HCT116 (cell line): Measurements from ENCODE around the gene GOLT1B.

Experiments used
- POLR2A ChIP-seq: IDR thresholded peaks from 2 replicates; pipeline ENCODE4 v1.7.0; 2011; ENCODE audit warnings: borderline replicate concordance; ENCODE audit not compliant: insufficient read depth, insufficient read length; ENCODE audit errors: extremely low read depth
- SIN3A ChIP-seq: IDR thresholded peaks from 2 replicates; pipeline ENCODE4 v1.6.1; 2012; ENCODE audit warnings: low read depth
- TF ChIP-seq, protein P1 (sequence below), 3 experiments: fragments of 200-600 bp in 1 of 3; sonication (generic) in 1 of 3; IDR thresholded peaks in 2 of 3; conservative IDR thresholded peaks in 1 of 3; 2 replicates each; pipeline ENCODE4 v1.5.1; 2012 to 2017; ENCODE audit warnings: low read depth in 2 of 3, low read length in 2 of 3, antibody characterized with exemption in 1 of 3, borderline replicate concordance in 1 of 3, control low read depth in 1 of 3, mild to moderate bottlenecking in 1 of 3, mixed read lengths in 1 of 3, mixed run types in 1 of 3, moderate library complexity in 1 of 3; ENCODE audit not compliant: insufficient read depth in 1 of 3

GRCh38 chr12:21538061-21538653 lies 36.6 kb downstream of the GOLT1B start:
- TF ChIP-seq, protein P1, sequence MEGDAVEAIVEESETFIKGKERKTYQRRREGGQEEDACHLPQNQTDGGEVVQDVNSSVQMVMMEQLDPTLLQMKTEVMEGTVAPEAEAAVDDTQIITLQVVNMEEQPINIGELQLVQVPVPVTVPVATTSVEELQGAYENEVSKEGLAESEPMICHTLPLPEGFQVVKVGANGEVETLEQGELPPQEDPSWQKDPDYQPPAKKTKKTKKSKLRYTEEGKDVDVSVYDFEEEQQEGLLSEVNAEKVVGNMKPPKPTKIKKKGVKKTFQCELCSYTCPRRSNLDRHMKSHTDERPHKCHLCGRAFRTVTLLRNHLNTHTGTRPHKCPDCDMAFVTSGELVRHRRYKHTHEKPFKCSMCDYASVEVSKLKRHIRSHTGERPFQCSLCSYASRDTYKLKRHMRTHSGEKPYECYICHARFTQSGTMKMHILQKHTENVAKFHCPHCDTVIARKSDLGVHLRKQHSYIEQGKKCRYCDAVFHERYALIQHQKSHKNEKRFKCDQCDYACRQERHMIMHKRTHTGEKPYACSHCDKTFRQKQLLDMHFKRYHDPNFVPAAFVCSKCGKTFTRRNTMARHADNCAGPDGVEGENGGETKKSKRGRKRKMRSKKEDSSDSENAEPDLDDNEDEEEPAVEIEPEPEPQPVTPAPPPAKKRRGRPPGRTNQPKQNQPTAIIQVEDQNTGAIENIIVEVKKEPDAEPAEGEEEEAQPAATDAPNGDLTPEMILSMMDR (IDR thresholded peaks at IDR 0.05 in 2 of 3, conservative IDR thresholded peaks at IDR 0.05 in 1 of 3; ENCODE audit: borderline replicate concordance in 1 of 3, insufficient read depth in 1 of 3, low read depth in 2 of 3, low read length in 2 of 3): no peak
- TF ChIP-seq POLR2A (no peak), SIN3A (no peak)
